Activated CD4-positive, CD25-positive, alpha-beta regulatory T cell treated with anti-CD3 and anti-CD28 coated beads, Interleukin-2, amount 50 U/mL, for 72 hours (primary cell): ENCODE measurements around the gene ANKRD63.

Source experiments
- DNase-seq: peaks from one replicate; pipeline ENCODE4 v3.0.0; 2021

The ANKRD63 gene, protein sequence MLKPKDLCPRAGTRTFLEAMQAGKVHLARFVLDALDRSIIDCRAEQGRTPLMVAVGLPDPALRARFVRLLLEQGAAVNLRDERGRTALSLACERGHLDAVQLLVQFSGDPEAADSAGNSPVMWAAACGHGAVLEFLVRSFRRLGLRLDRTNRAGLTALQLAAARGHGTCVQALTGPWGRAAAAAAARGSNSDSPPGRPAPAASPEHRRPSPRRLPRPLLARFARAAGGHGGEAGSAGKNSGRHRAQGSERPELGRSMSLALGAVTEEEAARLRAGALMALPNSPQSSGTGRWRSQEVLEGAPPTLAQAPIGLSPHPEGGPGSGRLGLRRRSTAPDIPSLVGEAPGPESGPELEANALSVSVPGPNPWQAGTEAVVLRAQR

DNA sequence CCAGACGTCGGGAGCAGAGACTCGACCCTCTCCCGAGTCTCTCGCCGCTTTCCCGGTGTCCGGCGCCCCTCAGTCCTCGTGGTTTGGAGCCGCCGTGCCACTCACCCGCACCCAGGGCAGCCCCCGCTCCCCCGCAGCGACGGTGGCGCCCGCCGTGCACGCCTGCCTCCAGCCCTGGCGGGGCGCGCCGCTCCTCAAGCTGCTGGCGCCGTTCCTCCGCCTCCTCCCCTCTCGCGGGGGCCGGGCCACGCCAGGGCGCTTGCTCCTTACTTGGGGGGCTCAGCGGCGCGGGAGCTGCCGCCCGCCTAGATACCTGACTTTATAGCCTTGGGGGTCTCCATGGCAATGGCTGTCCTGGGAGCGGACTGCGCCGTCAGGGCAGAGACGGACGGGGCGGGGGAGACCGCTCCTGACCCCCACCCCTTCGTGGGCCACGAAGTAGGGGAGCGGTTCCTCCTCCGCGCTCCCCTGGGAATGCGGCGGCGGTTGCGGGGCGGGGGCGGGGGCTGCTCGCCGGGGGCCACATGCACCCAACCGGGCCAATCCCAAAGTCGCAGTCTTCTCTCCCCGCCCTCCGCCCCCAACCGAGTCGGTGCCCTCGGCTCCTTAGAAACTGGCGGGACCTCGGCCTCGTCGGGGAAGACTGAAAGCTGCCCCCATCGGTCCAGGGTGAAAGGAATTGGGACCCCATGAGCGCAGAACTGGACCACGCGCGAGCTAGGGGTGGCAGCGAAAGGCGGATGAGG is at the start of gene ANKRD63:
Gene ANKRD63 (minus strand): TSS at position 196 of the 746 bp plus-strand sequence. CDS start 478 bp downstream, outside the sequence.
- DNase-seq = no peak

DNA sequence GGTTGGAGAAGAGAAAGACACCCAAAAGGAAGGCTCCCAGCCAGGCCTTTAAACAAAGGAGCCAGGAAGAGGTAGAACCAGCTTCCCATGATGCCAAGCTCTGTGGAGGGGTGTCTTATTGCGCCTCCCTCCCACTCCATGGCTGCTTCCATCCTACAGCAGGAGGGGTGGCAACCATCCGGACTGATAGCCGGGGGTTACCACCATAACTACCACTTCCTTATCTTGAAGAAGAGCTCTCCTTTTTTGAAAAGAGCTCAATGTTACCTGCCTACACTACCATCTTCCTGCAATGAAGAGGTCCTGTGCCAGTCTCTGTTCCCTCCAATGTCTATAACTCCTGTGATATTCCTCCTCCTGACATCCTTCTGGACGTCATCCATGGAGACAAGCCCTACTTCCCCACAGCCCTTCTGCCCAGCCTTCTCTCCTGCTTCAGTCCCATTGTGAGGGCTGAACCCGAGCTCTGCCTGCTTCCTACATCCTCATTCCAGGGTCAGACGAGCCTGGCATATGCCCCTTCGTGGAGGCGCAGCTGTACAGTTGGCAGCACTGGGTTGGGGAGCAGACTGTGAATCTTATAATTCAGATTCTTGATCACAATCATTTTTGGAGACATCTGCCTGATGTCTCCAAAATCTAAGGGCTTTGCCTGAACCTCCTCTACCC is 49.4 kb upstream of the ANKRD63 start:
- no peak for DNase-seq

DNA sequence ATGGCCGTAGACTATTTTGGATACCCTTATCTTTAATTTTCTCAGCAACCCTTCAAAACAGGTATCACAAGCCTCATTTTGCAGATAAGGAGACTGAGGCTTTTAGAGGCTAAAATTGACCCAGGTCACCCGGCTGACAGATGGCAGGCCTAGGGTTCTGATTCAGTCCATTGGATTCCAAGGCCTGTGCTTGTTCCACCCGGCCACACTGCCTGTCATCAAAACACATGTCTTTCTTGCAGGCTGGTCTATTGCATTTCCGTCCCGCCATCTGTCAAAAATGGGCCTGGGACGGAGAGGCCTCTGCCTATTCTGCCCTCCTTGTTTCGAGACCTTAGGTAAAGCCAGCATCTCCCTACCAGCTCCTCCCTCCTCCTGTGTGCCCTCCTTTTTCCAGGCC is 48.8 kb upstream of the ANKRD63 start:
- DNase-seq = no peak

DNA sequence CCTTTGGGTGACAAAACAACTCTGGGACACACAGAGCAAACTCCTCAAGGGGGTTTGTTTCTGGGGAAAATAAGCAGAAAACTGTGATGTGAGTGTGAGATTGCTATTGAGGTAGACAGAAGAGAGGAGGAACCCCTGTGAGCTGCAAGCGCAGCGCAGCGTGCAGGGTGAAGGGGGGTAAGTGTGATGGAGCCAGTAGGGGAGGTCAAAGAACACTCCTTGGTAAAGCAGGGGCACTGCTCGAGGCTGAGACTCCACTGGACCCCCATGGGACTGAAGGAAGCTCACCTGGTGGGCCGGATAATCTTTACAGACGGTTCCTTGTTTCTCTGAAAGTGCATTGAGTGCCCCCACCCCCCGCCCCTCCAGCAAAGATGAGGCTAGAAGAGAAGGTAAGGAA is 48.2 kb upstream of the ANKRD63 start:
- DNase-seq = no peak

DNA sequence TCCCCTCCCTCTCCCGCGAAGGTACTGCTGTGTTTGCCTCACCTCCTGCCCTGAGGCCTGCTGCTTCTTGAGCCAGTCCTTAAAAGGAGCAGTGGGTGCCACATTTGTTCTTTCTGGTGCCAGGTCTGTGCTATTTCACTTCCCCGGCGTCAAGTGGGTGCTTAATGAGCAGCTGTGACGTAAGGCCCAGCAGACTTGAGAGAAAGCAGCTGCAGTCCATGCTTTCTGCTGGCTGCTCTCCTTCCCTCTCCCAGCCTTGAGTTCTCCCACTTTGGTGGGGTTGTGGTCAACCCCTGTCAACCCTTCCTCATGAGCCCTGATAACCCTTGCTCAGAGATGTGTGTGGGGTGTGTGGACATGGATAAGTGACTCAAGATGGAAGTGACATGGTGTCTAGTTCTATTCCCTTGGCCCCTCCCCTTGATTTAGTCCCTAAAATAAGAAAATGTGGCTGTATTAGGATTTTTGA is 47.5 kb upstream of the ANKRD63 start:
- no peak for DNase-seq

DNA sequence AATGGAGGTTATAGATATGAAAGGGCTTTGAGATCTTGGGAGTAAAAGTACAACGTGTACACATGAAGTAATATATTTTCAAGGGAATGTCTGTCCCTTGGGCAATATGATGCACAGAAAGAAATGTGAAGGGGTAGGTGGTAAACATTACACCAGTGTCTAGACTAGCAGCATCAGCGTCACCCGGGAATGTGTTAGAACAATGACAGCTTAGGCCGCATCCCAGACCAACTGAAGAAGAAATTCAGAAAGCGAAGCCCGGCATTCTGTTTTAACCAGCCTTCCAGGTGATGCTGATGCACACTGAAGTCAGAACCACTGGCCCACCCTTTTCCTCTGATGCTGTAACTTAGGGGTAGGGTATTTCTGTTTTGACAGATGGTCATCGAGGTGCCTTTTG is 46.9 kb upstream of the ANKRD63 start:
- no peak for DNase-seq

DNA sequence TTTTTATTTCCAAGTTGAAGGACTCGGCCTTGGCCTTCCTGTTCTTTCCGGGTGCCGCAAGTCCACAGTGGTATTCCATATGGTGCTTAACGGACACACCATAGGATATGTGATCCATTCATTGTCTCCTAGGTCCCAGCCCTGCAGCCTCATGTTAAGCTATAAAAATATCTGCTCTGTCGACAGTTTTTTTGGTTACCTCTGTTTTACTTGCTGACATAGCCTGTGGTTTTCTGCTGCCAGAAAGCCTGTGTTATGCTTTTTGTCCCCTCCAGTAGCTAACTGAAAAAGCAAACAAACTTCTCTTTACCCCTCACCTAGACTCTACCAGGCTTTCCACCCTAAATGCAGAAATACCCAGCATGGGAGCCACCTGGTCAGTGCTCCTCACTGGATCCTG is 45.9 kb upstream of the ANKRD63 start:
- no peak for DNase-seq

DNA sequence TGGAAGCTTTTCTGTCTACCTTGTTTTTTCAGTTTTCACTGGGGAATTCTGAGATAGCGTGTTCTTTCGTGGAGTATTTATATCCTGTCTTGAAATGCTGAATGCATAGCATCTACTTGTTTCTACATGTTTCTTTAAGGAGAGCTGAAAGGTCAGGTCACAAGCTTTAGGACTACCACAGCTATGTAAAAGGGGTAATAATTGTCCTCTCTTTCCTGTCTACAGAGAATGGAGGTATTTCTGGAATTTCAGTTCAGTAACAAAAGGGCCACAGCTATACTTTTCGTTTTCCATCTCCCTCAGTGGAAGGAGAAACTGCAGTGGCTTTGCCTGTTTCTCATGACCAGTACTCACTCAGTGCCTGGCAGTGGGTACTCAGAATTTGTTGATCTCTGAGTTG is 45.3 kb upstream of the ANKRD63 start:
- DNase-seq = no peak

DNA sequence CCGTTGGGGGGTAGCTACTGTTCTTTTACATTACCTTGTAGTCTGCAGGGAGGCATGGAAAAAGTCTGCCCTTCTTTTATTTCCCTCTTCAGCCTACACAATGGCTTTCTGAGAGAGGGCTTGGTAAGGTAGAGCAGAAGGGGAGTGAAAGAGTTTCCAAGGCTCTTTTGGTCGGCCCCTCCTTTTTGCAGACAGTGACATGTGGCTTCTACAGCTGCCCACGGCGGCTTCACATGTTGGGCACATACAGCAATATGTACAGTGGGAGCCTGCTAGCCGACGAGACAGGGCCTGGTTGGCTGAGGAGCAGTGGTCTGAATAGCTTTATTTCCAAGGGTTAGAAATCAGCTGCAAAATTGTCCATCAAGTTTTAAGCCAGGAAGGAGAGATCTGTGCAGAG is 44.6 kb upstream of the ANKRD63 start:
- DNase-seq = no peak

DNA sequence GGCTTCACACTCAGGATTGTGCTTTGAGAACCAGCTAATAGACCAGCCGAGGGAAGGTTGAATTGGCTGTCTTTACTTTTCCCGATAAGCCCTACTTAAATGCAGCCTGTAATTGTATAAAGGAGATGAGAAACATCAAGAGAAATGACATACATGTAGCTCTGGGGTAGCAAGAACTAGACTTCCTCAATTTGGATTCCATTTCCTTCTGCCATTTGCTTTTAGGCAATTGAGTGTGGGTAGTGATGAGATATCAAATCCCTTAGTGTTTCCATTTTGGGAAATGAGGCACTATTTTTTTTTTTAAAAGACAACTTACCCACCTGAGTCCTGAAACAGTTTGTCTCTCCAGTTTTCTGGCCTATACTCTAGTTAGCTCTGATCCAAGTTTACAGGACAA is 42.8 kb upstream of the ANKRD63 start:
- DNase-seq = no peak

DNA sequence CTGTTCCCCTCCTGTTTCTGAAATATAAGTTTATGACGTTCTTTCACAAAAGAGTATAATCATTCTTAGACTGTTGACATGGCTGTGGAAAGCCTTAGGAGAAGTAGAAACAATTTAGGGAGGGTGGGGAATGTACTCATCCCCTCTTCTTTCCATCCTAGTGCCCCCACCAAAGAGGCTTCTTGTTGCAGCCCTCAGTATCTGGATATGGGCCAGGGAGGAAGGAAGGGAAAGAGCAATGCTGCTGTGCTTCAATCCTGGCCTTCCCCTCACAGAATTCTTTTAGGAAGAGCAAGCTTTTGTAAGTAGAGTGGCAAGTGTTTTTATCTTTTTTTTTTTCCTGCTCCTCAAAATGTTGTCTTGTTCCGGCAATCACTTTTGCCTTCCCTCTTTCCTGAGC is 42.3 kb upstream of the ANKRD63 start:
- no peak for DNase-seq

DNA sequence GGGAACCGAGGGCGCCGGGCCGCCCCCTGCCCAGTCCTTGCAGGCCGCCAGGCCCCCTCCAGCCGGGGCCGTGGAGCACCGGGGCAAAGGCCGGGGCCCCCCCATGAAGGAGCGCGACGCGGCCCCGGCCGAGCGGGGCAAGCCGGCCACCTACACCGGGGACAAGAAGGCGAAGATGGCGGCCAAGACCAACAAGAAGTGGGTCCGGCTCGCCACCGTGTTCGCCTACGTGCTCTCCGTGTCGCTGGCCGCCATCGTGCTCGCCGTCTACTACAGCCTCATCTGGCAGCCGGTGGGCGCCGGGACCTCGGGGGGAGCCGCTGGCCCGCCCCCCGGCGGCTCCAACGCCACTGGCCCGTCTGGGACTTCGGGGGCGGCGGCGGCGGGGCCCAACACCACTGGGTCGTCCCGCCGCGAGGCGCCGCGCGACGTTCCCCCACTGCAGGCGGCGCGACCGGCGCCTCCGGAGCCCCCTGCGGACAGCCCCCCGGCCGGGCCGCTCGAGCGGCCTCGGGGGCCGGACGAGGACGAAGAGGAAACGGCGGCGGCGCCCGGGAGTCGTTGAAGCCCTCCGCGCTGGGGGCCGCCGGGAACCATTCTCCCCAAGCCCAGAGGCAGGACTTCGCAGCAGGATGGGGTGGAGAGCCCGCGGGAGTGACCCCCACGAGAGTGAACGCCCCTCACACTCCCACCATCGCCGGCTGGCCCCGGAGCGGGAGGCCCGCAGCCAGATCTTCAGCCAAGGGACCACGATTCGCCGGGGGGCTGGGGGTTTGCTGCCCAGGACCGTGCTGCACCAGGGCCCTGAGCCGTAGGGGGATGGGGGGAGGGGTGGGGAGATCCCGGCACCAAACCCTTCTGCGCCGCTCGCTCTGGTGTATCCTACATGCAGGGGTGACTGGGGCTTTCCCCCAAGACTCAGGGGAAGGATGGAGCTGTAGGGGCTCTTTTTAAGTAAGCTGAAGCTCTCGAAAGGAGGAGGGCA is 41.4 kb upstream of the ANKRD63 start:
- DNase-seq = no peak

DNA sequence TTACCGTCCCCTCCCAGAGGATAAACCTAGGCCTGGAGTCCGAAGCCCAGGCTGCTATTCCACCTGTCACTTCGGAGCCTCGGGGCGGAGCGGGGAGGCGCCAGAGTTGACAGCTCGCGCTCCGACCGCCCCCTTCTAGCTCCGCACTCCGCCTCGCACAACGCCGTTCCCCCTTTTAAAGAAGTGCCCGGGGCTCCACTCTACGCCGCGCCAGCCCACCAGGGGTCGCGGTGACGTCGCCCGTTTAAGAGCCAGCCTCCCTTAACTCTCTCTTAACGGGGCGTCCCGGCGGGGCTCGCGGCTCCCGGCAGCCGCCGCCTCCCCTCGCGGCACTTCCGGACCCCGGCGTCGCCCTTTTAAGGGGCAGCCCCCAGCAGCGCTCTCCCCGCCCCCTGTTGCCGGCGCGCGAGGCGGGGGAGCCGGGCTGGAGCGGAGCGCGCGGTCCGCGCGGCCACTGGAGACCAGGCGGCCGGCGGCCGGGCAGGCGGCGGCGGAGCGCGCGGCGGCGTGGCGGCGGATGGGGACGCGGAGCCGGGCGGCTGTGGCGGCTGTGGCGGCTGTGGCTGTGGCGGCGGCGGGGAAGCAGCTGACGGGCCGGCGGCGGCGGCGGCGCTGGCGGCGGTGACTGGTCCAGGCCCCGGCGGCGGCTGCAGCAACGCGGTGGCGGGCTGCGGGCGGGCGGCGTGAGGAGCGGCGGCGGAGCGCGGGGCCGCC is 40.5 kb upstream of the ANKRD63 start, which contains the start of gene INAFM2:
Gene INAFM2 (plus strand): TSS at position 454 of the 714 bp plus-strand sequence. CDS start 364 bp downstream, outside the sequence.
- DNase-seq = peak; percentile 78

DNA sequence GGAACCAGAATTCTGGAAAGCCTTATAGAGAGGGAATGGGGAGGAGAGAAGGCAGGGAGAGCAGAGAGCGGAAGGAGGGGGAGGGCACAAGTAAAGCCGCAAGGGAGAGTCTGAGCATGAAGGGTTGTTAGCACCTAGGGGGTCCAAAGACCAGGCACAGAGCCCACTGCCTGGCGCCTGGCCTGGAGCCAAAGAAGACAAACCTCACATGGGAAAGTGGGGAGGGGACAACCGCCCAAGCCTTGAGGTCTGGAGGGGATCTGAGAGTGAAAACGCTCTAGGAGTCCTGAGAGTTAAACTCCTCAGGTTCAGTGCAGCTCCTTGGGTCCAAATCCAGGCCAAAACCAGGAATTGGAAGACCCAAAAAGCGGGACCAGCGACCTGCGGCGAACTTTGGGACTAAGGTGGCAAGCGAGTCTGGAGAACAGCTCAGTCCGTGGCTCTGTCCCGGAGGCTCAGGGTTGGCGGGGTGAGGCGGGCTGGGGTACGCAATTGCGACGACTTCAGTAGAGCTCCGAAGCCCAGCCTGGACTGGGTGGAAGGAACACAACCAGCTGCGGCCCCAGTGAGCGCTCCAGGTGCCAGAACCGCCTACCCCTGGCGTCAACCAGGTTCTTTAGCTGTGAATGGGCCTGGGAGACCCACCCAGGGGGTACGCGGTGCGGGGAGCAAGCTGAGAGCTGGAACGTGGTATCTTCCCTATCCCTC is 39.8 kb upstream of the ANKRD63 start:
- no peak for DNase-seq

DNA sequence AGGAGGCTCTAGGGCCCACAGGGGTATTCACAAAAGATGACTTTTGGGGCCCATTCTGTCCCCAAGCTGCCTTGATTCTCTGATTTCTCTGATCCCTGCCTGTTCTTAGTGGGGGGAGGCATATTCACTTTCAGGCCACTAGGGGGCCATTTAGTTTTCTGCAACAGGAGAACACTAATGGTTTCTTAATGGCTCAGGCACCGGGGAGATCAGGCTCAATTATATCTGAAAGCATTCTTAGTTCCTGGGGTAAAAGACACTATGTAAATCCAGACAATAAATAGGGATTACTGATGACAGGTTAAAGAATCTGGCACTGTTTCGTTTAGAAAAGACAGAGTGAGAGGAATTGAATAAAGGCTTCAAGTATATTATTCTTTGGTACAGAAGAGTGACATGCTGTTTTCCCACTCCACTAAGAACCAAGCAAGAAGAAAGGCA is 38.1 kb upstream of the ANKRD63 start:
- DNase-seq = no peak

DNA sequence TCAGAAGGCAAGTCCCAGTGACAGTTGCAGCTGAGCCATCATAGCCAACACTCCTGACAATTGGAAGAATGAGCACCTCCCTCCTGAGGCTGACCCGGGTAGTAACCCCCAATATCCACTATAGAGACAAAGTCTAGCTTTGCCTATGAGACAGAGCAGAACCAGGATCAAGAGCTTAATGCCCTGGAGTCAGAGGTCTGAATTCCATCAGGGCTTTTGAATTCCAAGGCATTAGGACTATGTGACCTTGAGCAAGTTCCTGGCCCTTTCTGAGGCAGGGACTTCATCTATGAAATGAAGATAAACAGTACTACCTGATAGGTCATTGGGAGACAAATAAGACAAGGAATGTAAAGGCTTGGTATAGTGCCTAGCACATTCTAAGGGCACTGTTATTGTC is 37.5 kb upstream of the ANKRD63 start:
- no peak for DNase-seq

DNA sequence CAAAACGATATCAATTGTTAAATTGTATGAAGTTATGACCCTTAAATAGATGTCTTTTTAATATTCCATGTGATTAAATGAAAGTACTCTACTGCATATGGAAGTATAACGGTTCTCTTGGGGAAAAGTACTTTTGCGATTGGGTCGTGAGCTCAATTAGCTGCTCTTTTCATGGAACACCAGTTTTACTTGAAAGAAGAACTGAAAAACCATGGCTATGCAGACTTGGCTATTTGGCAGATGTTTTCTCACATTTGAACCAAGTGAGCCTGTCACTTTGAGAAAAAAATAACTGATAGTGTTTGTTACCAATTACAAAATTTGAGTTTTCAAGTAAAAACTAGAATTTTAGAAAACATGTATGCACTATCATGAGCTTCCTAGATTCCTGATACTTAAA is 34.7 kb upstream of the ANKRD63 start:
- DNase-seq = no peak

DNA sequence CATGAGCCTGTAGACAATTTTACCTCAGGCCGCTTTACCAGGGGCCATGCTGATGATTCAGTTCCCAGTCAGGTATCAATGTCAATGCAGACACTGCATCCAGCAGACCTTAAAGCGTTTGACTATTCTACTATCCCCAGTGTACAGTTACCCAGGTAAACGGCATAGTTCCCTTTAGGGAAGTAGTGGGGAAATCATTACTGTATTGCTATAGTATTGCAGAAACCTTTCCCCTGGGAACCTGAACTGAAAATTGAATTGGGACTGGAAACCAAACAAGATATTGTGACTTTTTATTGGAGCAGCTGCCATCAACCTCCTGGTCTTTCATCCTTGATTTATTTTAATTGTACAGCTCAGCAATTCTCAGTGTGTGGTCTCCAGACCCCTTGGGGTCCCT is 34.1 kb upstream of the ANKRD63 start:
- DNase-seq = no peak

DNA sequence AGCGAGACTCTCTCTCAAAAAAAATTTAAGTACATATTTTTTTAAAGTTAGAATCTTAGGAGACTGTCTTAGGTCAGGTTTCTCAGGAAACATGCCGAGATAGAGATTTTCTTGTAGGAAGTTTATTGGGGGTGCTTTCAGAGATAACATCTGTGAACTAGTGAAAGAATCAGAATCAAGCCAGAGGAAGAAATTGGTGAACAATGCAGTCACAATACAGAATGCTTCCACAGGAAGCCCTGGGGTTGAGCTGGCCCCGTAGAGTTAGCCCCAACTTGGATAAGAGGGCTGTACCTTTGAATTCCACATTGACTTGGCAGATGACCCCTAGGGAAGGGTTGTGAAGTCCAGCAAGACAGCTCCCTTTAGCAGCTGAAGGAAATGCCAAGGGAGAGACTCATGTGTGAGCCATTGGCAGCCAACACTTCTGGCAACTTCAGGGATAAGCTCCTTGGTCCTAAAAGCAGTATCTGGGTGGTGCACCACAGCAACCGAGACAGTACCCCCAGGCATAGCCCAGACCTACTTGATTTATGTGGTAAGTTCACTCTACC is 31.9 kb upstream of the ANKRD63 start:
- no peak for DNase-seq
